ENCODE results near the gene RFLNA. TPM values are rescaled to one million over a fixed set of nuclear protein-coding genes. Genes with fewer than 3 reads are reported as not detected.

RFLNA gene
- total RNA-seq, 1 experiment from 2014 or later: 5.4 TPM

DNA sequence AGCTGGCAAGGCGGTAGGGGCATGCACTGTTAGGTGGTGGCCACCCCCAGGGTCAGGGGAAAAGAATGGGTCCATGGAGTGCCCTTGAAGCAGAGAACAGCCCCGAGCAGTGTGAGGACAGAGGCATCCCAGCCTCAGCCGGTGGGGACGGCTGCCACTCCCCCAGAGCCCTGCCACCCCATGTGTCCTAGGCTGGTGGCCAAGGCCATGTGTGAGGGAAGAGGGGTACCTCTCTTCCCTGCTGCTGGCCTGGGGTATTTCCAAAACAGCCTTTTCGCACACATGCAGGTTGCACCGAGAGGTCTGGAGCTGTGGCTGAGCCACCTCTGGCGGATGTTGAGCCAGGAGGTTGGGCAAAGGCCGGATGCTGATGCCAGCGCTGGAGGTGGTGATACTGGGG lies 19.9 kb downstream of the RFLNA start:
- no peak for TF ChIP-seq CTCF (IDR thresholded peaks at IDR 0.05)
- H3K4me1 ChIP-seq (ENCODE audit: control insufficient read depth, insufficient read depth, low read length): no peaks in the 10 kb centered on the region; the same call in 1 of the 2 replicates
- ChIA-PET POLR2A (no interaction called here), CTCF (interaction anchor here (0.7 kb wide), 1 partner anchor 170 kb away, joined by 3 read pairs; no protein-coding TSS in a partner anchor)
- H3K36me3 ChIP-seq (ENCODE audit: control insufficient read depth, insufficient read depth, low read length): no peaks in the 10 kb centered on the region
- intact Hi-C loops (cut with micrococcal nuclease; ENCODE audit: unreplicated experiment): no loop called here
- ATAC-seq (no peak), DNase-seq (ENCODE audit: low read depth, low spot score) (no peak)
- in situ Hi-C loops (cut with HindIII; ENCODE audit: low pct_unique_long_range_greater_than_20kb, low sequenced_read_pairs): no loop called here
- no TSS peak for BruUV-seq (replicated peaks)
- no peak overlapping the region for H3K4me3 ChIP-seq (ENCODE audit: low read depth in 2 of 2, low read length in 2 of 2)
- no peak overlapping the region for H3K27ac ChIP-seq (ENCODE audit: low read length)
- H3K9me3 ChIP-seq (ENCODE audit: control insufficient read depth, insufficient read depth, low read depth, low read length): no peaks in the 10 kb centered on the region
- H3K27me3 ChIP-seq (ENCODE audit: control insufficient read depth, insufficient read depth, low read length): no peaks in the 10 kb centered on the region

DNA sequence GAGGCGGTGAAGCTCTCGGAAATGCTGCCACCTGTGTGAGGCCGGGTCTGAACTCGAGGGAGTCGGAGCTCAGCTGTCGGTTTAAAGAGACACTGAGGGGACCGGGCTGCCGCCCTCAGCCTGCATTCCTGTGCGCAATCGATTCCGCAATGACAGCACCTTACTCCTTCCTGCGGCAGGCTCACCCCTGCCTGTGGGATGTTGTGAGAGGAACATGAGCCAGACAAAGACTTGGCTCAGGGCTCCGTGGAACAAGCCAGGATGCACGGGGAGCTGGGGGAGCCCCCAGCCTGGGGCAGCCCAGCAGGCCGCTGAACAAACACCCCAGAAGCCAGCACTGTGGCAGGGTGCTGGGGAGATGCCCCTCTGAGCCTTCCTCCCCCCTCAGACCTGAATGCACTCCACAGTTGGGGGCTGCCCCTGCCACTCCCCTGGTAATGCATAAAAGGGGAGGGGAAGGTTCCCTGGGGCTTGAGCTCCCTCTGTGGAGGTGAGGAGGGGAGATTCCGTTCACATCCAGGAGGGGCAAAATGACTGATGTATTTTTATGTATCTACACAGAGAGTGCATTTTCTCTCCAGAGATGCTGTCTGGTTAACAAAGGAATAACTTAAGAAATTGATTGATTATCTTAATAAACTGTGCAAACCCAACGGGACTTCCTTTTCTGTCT lies 20.6 kb downstream of the RFLNA start:
- Histone ChIP-seq H3K4me3 (ENCODE audit: low read depth in 2 of 2, low read length in 2 of 2) (no peak overlapping the region), H3K27ac (ENCODE audit: low read length) (no peak overlapping the region), H3K36me3 (ENCODE audit: control insufficient read depth, insufficient read depth, low read length) (no peaks in the 10 kb centered on the region), H3K4me1 (ENCODE audit: control insufficient read depth, insufficient read depth, low read length) (no peaks in the 10 kb centered on the region; the same call in 1 of the 2 replicates), H3K27me3 (ENCODE audit: control insufficient read depth, insufficient read depth, low read length) (no peaks in the 10 kb centered on the region), H3K9me3 (ENCODE audit: control insufficient read depth, insufficient read depth, low read depth, low read length) (no peaks in the 10 kb centered on the region)
- CTCF ChIA-PET: interaction anchor here (0.7 to 1.5 kb wide), 2 partner anchors 170 to 262 kb away, joined by 3 to 4 read pairs; no protein-coding TSS in a partner anchor
- no peak for DNase-seq (ENCODE audit: low read depth, low spot score)
- no peak for ATAC-seq
- intact Hi-C loops (cut with micrococcal nuclease; ENCODE audit: unreplicated experiment) (no loop called here), in situ Hi-C loops (cut with HindIII; ENCODE audit: low pct_unique_long_range_greater_than_20kb, low sequenced_read_pairs) (no loop called here)
- POLR2A ChIA-PET: no interaction called here
- no TSS peak for BruUV-seq (replicated peaks)
- no peak for TF ChIP-seq CTCF (IDR thresholded peaks at IDR 0.05)
- no peak for TF ChIP-seq SIN3A (IDR thresholded peaks at IDR 0.05; ENCODE audit: borderline replicate concordance, insufficient read depth, low read depth, low read length)
- no peak for TF ChIP-seq REST (IDR thresholded peaks at IDR 0.05; ENCODE audit: insufficient read depth in 1 of 2, low read depth in 2 of 2, low read length in 1 of 2)
- TF ChIP-seq POLR2AphosphoS5 (IDR thresholded peaks at IDR 0.05; ENCODE audit: low read depth, low read length): no peak
- TF ChIP-seq TCF7L2 (IDR thresholded peaks at IDR 0.05; ENCODE audit: low read depth, low read length): no peak
